ENCODE data around the gene NISCH.

NISCH gene

DNA sequence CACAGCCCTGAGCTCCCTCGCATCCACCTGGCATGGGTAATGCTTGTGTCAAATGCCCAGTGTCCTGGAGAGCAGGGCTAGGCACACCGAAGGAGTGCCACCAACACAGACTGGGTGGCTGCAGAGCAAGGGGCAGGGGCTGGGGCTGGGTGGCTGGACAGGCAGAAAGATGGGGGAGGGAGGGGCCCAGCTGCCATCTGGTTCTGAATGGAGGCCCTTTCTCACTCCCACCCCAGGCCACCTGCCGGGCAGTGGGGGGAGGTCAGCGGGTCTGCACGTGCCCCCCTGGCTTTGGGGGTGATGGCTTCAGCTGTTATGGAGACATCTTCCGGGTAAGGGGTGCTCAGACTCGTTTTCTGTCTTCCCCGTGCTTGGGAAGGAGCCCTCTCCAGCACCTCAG is 56.7 kb downstream of the NISCH start:
- DNase-seq (ENCODE audit: low spot score) = no peak
- in situ Hi-C loops (cut with MboI; ENCODE audit: low pct_unique_long_range_greater_than_20kb, low sequenced_read_pairs, unreplicated experiment) = no loop called here
- TF ChIP-seq, protein P1, sequence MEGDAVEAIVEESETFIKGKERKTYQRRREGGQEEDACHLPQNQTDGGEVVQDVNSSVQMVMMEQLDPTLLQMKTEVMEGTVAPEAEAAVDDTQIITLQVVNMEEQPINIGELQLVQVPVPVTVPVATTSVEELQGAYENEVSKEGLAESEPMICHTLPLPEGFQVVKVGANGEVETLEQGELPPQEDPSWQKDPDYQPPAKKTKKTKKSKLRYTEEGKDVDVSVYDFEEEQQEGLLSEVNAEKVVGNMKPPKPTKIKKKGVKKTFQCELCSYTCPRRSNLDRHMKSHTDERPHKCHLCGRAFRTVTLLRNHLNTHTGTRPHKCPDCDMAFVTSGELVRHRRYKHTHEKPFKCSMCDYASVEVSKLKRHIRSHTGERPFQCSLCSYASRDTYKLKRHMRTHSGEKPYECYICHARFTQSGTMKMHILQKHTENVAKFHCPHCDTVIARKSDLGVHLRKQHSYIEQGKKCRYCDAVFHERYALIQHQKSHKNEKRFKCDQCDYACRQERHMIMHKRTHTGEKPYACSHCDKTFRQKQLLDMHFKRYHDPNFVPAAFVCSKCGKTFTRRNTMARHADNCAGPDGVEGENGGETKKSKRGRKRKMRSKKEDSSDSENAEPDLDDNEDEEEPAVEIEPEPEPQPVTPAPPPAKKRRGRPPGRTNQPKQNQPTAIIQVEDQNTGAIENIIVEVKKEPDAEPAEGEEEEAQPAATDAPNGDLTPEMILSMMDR (IDR thresholded peaks at IDR 0.05; ENCODE audit: extremely low read depth, insufficient read depth, missing control alignments) = no peak

DNA sequence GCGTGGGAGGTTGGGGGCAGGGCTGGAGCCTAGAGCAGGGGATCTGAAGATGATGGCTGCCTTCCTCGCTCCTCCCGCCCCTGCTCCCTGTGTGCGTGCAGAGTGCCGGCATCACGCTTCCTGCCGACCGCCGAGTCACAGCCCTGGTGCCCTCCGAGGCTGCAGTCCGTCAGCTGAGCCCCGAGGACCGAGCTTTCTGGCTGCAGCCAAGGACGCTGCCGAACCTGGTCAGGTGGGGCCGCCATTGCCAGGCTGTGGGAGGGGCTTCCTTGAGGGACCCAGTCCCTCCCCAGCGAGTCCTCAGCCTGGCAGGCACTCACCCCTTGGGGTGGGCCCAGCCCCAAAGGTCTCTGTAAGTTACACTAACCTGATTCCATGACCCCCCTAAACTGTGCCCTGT is 57.3 kb downstream of the NISCH start:
- in situ Hi-C loops (cut with MboI; ENCODE audit: low pct_unique_long_range_greater_than_20kb, low sequenced_read_pairs, unreplicated experiment) = no loop called here
- TF ChIP-seq, protein P1 (IDR thresholded peaks at IDR 0.05; ENCODE audit: extremely low read depth, insufficient read depth, missing control alignments) = no peak
- no peak for DNase-seq (ENCODE audit: low spot score)

DNA sequence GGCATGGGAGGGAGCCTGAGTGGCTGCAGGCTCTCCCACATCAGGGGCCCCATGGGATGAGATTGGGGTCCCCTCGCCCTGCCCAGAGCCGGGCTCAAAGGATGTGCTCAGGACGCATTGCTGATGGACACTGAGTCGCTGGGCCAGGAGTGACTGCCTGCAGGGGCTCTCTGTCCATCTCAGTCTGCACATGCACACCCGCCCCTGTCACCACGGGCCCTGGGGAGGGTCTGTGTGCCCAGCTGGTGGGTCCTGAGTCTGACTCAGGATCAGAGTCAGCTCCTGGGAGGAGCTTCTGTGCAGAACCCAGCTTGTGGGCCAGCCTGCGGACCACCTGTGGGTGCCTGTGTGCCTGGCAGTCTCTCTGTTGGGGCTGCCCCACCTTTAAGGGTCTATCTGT is 57.9 kb downstream of the NISCH start:
- in situ Hi-C loops (cut with MboI; ENCODE audit: low pct_unique_long_range_greater_than_20kb, low sequenced_read_pairs, unreplicated experiment) = no loop called here
- DNase-seq (ENCODE audit: low spot score) = no peak
- TF ChIP-seq, protein P1 (IDR thresholded peaks at IDR 0.05; ENCODE audit: extremely low read depth, insufficient read depth, missing control alignments) = no peak

DNA sequence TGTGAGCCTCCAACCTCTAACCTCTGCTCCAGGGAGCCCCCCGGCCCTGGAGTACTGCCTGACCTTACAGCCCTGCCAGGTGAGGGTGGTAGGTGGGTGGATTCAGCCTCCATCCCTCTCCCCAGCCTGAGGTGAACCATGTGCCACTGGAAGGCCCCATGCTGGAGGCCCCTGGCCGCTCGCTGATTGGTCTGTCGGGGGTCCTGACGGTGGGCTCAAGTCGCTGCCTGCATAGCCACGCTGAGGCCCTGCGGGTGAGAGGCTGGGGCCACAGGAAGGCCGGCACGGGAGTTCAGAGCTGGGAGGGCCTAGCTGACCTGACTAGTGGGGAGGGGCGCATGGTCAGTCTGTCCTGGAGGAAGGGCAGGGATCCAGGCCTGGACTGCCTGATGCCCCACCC is 59.2 kb downstream of the NISCH start:
- TF ChIP-seq, protein P1 (IDR thresholded peaks at IDR 0.05; ENCODE audit: extremely low read depth, insufficient read depth, missing control alignments) = no peak
- no peak for DNase-seq (ENCODE audit: low spot score)
- in situ Hi-C loops (cut with MboI; ENCODE audit: low pct_unique_long_range_greater_than_20kb, low sequenced_read_pairs, unreplicated experiment) = no loop called here

DNA sequence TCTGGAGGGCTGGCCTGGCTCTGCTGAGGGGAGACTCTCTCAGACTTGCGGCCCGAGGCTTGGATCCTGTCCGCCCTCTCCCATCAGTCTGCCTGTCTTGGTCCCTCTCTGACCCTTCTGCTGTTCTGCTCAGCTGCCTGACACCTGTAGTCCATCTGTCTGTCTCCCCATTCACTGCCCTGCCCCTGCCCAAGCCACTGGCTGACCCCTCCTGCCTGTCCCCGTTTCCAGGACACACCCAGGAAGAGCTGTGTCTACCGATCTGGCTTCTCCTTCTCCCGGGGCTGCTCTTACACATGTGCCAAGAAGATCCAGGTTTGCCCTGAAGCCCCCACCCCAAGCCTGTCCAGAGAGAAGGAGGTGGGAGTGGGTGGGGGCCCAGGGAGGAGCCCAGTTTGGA is 59.8 kb downstream of the NISCH start:
- no peak for DNase-seq (ENCODE audit: low spot score)
- in situ Hi-C loops (cut with MboI; ENCODE audit: low pct_unique_long_range_greater_than_20kb, low sequenced_read_pairs, unreplicated experiment) = no loop called here
- TF ChIP-seq, protein P1 (IDR thresholded peaks at IDR 0.05; ENCODE audit: extremely low read depth, insufficient read depth, missing control alignments) = no peak

DNA sequence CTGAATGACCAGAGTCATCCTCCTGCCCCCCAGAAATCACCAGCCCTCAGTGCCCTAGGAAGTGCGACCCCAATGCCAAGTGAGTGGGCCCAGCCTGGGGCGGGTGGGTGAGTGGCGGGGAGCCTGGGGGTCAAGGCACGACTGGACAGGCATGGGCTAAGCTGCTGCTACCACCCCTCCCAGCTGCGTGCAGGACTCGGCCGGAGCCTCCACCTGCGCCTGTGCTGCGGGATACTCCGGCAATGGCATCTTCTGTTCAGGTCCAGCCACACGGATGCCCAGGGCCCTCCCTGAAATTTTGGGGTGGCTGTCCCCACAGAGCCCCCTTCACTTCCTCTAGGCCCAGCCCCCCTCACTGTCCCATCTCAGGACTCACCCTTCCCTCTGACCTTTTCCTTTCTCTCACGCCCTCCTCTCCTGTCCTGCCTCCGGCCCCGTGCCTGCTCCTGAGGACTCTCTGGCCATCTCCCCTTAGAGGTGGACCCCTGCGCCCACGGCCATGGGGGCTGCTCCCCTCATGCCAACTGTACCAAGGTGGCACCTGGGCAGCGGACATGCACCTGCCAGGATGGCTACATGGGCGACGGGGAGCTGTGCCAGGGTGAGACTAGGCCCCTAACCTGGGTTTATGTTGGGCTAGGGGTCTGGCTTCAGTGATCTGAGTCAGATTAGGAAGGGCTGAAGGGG is 61.2 kb downstream of the NISCH start:
- no peak for DNase-seq (ENCODE audit: low spot score)
- in situ Hi-C loops (cut with MboI; ENCODE audit: low pct_unique_long_range_greater_than_20kb, low sequenced_read_pairs, unreplicated experiment) = no loop called here
- TF ChIP-seq, protein P1 (IDR thresholded peaks at IDR 0.05; ENCODE audit: extremely low read depth, insufficient read depth, missing control alignments) = no peak

Measured in GM13977 (cell line).